HG03066 (cell line): ENCODE data around the gene ERCC8.
"Not testable (repeated sequence)": the region's sequence is repeated elsewhere in the genome, so short reads cannot be mapped to it uniquely, and the experiment has no call there.

Experiments
- ATAC-seq: cut with Tn5 transposase; IDR thresholded peaks from one replicate; pipeline ENCODE4 v1.9.1; 2021; ENCODE audit warnings: low read depth; ENCODE audit not compliant: unreplicated experiment

The ERCC8 gene

GRCh38 chr5:60927450-60927849, 17.4 kb downstream of the ERCC8 start:
- ATAC-seq = no peak

- ATAC-seq = no peak
Measured at GRCh38 chr5:60918466-60918865, 26.4 kb downstream of the ERCC8 start.

GRCh38 chr5:60916646-60917045, 28.2 kb downstream of the ERCC8 start:
- ATAC-seq = no peak

GRCh38 chr5:60903356-60903755, 41.5 kb downstream of the ERCC8 start:
- ATAC-seq = no peak

DNA sequence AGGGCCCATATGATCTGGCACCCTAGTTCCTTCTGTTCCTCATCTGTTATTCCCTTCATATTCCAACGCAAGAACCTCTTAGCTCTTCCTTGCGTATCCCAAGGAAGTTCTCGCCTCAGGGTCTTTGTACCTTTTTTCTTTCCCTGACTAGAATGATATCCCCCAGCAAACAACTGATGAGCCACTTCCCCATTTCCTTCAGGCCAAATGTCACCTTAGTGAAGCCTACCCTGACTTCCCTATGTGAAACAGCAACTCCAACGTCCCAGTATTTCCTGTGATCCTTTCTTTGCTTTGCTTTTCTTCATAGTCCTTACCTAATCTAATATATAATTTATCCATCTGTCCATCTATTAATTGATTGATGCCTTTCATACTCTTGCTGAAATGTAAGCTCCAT, 47.9 kb downstream of the ERCC8 start:
- no peak for ATAC-seq

GRCh38 chr5:60893521-60893920, 51.3 kb downstream of the ERCC8 start:
- ATAC-seq = no peak

DNA sequence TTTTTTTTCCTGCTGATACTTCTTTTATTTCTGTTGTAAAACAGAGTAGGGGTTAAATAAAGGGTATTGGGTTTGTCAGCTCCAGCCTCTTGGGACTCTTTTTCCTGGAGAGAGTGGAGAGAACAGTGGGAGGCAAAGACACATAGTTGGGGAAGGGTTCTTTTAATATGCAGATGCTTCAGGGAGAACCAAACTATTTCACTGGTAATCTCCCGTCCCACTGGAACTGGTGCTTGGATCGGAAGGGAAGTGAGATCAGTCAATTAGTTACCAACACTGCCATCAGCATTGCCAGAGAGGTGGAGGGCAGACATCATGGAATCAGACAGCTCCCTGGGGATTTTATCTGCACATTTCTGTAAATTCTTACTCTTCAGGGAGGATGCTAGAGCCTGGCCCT, 53.2 kb downstream of the ERCC8 start:
- ATAC-seq = no peak

DNA sequence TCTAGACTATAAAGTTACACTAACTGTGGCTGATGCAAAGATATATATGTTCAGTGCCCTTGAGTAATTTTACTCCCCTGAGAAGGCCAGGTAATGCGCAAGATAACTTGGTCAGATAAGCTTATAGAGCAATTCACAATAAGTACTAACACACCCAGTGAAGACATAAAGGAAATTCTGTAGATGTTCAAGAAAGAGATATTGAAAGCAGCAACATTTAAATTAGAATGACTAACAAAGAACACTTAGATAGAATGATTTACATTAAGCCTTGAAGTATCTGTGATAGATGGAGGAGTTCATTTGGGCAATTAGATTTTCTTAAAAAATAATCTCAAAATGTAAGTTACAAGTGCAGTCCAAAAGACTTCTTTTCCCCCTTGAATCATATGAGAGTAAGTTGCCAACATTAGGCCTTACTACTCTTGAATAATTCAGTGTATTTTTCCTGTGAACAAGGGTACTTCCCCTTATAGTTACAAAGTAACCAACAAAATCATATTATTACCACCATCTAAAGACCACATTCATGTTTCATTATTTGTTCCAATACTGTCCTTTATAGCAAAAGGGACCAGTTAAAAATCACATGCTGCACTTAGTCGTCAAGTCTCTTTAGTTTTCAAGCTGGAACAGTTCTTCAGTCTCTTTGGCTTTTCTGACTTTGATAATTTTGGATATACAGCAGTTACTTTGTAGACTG, 56.4 kb downstream of the ERCC8 start:
- no peak for ATAC-seq

DNA sequence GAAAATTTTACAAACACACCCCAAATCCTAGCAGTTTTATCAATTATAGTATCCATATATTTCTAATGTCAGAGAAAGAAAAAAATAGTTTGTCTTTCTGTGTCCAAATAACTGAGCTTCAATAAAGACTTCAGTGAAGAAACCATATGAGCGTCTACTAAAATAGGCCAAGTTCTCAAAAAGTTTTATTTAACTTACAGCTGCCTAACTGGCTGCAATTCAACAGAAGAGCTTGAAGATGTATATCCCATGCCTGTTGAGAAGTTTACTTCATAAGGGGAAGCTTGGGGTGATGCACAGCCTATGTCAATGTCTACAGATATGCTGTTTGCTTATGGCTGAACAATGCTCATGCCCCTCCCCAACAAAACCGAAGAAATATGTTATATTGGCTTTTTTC, 57.1 kb downstream of the ERCC8 start:
- no peak for ATAC-seq

DNA sequence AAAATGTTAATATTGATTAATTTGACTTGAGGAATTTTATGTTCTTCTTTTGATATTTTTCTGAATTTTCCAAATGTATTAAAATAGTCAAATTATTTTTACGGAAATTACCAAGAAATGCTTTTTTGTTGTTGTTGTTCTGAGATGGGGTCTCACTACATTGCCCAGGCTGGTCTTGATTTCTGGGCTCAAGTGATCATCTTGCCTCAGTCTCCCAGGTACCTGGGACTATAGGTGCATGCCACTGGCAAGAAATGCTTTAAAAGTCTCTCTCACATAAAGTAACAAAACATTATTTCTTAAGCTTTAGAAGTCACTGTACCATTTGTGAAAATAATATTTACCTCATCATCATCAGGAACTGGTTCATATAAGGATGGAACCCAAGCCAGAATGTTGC, 57.8 kb downstream of the ERCC8 start:
- ATAC-seq = no peak

GRCh38 chr5:60886158-60886557, 58.7 kb downstream of the ERCC8 start:
- no peak for ATAC-seq

DNA sequence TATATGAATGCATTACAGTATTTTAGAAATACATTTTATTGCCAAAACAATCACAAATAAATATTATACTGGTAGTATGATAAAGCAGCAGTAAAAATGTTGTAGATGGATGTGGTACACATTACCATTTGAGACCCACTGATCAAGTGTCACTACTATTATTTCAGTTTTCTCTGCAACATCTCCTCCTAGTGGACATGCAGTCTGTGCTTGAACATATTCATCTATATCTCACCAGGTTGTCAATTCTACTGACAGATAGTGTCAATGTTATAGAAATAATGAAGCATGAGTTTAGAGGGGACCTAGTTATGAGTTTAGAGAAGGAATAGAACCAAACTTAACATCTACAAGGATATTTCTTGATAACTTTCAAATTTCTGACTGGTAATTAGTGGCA, 61.6 kb downstream of the ERCC8 start:
- ATAC-seq = no peak

GRCh38 chr5:60872892-60873291, 72.0 kb downstream of the ERCC8 start:
- ATAC-seq = no peak

- no peak for ATAC-seq
Measured at GRCh38 chr5:60870857-60871256, 74.0 kb downstream of the ERCC8 start.

DNA sequence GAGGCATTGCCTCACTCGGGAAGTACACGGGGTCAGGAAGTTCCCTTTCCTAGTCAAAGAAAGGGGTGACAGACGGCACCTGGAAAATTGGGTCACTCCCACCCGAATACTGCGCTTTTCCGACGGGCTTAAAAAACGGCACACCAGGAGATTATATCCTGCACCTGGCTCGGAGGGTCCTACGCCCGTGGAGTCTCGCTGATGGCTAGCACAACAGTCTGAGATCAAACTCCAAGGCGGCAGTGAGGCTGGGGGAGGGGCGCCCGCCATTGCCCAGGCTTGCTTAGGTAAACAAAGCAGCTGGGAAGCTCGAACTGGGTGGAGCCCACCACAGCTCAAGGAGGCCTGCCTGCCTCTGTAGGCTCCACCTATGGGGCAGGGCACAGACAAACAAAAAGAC, 84.3 kb downstream of the ERCC8 start:
- not testable (repeated sequence) for ATAC-seq

DNA sequence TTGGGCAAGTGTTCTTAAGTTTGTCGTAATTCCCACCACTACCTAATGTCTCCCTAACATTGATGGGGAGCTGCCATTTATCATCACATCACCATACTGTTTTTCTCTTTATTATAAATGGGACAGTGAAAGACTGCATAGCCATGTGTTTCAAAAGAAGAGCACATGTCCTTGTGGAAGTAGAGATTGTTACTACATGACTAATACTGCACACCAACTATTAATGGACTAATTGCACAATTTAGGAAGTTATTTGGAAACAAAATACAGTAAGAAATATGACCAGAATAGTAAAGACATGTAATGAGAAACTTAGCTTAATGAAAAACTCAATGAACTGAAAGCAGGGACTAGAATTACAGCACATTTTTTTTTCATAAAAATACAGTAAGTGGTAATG, 88.8 kb downstream of the ERCC8 start:
- ATAC-seq = no peak

GRCh38 chr5:60852940-60853339, 91.9 kb downstream of the ERCC8 start:
- no peak for ATAC-seq

DNA sequence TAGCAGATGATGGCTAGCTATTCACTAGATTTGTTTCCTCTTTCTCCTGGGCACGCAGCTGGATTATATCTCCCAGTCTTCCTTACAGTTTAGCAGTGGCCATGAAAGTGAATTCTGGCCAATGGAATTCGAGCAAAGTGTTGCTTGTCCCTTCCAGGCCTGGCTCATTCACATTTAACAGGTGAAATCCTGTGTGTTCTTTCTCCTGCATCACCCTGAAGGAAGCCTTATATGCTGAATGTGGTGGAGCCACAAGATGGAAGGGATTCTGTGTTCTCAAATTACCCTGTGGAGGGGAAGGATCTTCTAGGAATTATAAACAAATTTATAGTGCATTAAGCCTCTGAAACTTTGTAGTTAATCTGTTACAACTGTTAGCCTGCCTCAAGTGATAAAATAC, 92.6 kb downstream of the ERCC8 start:
- ATAC-seq = no peak

- ATAC-seq = no peak
Measured at GRCh38 chr5:60851626-60852025, 93.2 kb downstream of the ERCC8 start.

DNA sequence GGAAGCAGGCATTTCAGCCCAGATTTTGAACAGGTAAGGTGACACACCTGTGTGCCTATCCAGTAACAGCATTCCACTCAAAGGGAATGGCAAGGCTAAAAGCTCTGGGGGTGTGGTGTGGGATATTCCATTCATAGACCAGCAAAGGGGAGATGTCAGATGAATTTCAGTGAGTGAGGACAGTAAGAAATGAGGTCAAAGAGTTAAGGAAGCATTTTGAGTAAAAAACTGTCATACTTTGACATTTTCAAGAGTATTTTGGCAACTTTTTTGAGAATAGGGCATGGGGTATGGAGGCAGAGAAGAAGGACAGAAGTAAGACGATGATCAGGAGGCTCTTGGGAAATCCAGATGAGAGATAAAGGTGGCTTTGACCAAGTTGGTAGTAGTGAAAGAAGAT, 98.6 kb downstream of the ERCC8 start:
- ATAC-seq = no peak

DNA sequence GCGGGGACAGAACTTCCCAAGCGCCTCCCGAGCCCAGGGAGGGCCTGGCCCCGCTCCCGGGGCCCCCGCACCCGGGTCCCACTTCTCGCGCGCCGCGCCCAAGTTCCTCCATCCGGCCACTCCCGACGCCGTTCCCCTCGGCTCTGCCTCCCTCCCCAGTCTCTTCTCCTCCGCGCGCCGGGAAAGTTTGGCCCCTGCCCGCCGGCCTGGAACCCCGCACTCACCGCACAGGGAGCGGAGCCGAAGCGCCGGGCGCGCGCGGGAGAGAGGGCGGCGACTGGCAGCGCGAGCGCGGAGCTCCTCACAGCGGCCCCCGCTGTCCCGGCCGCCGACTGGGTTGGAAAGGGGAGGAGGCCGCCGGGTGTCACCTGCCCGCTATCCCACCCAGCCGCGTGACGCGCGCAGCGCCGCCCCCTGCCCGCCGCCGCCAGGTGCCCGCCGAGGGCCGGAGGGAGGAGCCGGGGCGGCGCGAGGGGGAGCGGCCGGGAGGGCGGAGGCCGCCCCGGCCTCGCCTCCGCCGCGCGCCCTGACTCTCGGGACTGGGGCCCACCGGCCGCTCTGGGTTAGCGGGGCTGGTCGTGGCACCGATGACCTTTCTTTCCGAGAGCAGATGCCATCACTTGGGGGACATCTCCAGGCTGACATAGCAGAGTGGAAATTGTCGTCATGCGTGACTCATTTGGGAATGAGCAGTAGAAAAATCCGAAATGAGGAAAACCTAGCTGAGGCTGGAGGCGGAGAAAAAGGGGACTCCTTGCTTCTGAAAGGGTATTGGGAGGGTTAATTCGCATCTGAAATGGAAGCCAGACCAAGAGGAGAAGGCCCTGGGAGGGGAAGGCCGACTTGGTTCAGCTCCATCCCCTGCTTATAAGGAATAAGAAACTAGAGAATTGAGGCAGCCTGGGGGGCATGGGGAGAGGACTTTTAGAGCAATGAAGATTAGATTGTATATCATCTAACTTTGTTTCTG, 100.6 kb downstream of the ERCC8 start, which contains the start of gene ELOVL7:
Gene ELOVL7, minus strand, starts transcription at position 334 of the 970 bp plus-strand sequence. CDS start 56,872 bp downstream, outside the sequence.
- ATAC-seq = peak; percentile 87
